Ammon's horn (tissue), 1 donor: ENCODE measurements around the gene KIF18B.

Source experiments
- DNase-seq: peaks from one replicate; pipeline ENCODE4 v3.0.0-alpha.2; 2016; ENCODE audit warnings: low spot score

KIF18B gene

DNA sequence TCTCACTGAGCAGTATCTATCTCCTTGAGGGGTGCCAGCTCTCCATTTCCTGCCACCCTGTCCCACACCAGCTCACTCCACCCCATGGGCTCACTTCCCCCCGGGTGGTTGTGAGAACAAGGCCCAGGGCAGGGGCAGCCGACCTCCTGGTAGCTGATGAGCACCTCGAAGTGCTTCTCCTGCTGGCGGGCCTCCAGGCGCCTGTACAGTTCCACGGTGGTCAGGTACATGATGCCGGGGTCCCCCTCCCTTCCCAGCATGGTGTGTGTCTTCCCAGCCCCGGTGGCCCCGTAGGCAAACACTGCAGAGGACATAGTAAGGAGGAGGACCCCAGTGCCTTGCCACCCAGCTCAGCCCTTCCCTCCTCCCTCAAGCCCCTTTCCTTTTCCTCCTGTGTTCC, 12.5 kb downstream of the KIF18B start:
- no peak for DNase-seq

DNA sequence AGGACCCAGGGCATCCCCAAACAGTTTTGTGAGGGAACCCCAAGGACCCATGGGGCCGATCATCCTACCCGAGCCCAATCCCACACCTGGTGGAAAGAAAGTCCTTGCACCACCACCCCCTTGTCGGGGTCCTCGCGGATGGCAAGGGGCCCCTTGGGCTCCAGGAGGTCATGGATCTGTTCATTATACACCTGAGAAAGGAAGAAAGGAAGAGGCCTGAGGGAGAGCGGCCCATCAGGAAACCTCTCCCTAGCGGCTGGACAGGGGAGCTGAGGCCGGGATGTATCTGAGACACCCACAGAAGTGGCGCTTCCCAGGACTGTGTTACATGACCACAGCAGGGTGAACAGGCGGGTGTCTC, 12.8 kb downstream of the KIF18B start:
- DNase-seq = no peak

DNA sequence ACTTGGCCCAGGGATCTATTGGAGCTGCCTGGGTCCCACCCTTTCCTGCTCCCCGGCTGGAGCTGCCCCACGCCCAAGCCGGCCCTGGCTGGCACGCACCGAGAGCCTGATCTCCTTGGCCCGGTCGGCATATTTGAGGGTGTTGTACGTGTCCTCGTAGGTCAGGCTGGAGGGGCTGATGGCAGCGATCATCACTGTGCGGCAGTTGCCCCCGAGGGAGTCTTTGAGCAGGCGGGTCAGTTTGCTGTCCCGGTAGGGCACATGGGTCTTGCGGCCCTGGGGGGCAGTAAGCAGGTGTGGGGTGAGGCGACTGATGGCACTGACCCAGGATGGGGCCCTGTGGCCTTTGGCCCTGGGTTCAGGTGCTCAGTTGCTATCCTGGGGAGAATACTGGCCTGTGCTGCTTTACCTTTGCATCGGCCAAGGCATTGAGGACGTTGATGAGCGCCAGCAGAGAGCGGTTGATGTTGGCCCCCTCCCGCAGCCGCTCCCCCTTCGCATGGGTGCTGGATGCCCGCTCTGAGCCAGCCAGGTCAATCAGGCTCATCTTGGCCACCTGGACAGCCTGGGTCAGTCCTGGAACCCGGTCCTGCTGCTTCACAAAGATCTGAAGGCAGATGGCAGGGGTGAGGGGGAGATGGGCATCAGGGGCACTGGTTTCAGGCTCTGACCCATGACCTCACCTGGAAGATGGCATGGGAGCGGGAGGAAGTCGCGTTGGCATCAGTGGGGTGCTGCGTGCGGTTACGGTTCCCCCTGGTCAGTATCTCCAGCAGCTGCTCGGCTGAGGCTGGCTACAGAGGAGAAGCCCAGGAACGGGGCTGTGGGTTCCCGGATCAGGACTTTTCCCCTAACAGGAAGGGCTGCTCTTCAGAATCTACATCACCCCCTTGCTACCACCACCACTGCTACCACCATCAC, 13.5 kb downstream of the KIF18B start:
- no peak for DNase-seq

DNA sequence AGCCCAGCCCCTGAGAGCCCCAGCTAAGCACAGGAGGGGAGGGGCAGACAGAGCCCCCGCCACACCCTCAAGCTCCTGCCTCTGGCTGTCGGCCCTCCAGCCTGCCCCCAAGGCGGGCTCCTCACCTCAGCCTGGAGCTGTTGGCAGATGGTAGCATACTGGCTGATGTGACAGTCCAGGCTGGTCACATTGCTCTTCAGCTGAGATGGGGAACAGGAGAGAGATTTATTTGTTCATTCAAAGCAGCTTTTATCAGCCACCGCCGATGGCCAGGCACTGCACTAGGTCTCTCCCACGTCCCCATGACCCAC, 14.8 kb downstream of the KIF18B start:
- DNase-seq = no peak

DNA sequence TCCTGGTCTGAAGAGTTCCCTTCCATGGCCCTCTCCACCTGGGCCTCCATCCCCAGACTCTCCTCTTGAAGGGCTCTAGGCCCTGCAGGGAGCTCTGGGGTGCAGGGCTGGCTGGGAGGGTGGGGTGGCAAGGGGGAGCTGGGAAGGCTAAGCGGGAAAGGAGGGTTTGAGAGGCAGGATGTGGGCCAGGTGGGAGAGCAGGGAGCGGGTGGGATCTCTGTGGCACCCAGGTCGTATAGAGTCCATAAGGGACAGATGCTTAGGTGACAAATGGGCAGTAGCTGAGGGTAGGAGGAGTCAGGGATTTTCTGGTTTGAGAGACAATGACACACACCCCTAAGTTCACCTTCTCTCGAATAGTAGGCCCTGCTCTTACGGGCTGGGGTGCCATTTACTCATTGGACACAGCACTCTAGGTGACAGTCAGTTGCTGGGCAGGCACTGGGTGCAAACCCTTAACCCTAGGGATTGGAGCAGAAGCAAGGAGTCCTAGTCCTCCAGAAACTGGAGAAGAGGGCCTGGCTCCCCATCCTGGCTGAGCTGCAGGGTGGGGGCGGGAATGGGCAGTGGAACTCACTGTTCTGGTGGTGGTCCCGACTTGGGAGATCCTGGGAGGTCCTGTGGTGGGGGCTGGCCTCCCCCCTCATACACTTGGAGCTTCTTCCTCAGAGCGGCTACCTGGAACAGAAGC, 15.3 kb downstream of the KIF18B start:
- DNase-seq = no peak

DNA sequence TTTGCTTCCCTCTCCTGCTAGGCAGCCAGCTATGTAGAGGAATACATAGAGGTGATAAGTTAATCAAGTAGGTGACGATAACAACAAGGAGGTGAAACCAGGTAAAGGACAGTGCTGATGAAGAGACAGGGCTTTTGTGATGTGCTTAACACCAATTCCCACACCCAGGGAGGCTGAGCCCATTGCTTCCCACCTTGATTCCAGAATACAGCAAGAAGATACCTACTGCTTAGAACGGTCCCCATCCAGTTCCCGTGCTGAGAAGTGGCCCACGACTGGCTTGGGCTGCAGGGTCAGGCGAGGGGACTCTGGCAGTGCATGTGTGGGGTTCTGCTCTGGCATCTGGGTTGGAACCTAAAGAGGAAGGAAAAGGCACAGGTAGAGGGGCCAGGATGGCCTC, 16.2 kb downstream of the KIF18B start:
- no peak for DNase-seq

DNA sequence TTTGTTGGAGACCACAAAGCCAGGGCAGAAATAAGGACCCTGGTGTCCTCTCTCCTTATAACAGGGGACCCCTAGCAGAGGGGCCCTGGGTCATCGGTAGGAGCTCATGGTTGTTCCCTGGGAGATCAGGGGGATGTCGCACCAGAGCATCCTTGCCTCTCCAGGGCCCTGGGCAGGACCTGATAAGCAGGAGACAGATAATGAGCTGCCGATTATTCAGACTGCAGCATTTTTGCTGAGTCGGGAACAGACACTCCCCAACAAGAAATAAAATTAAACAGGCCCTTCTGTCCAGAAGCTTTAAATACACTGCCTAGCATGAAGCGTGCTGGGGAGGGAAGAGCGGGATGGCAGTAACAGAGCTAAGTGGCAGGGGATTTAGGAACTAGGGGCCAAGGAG, 16.9 kb downstream of the KIF18B start:
- DNase-seq = no peak

DNA sequence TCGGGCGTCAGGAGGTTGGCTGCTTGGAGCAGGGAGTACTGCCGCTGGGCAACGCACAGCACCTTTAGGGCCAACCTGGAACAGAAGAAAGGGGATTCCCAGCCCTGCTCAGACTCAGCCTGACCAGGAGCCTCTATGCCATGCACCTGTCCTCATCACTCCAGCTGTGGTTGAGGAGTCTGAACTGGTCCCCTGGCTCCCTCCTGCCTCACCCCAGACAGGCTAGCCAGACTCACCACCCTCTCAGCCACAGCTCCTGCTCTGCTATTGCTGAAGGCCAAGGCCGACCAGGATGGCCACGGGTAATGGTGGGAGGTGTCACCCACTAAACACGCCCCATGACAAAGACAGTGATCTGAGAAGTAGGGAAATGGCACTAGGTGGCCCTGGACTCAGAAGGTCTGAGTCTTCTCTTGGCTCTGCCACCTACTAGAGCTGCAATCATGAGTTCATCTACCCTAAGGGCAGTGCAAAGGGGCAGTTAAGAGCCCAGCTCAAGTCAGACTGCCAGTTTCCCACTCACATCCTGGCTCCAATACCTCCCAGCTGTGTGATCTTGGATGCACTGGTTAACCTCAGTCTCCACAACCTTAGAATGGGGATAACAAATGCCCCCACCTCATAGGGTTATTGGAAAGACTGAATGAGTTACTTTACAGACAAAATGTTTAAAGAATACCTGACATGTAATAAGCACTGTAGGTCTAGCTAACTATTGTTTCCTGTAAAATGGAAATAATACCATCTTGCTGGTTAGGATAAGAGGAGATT, 18.4 kb downstream of the KIF18B start:
- no peak for DNase-seq

DNA sequence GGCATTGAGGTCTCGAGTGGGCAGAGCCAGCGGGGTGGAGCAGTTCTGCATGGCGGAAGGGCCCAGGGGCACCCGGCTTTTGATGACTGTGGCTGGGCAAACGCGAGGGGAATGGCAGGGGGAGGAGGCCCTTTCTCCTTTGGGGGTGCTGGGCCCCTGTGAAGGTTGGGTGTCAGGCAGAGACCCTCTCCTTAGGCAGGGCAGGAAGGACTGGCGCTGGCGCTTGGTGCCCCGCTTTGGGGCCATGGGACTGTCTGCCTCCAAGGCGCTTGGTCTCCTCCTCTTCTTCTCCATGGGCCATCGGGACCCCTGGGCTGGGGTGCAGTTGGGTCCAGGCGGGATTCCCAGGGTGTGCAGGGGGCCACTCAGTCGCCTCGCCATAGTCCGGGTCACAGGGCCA, 19.4 kb downstream of the KIF18B start:
- DNase-seq = no peak

DNA sequence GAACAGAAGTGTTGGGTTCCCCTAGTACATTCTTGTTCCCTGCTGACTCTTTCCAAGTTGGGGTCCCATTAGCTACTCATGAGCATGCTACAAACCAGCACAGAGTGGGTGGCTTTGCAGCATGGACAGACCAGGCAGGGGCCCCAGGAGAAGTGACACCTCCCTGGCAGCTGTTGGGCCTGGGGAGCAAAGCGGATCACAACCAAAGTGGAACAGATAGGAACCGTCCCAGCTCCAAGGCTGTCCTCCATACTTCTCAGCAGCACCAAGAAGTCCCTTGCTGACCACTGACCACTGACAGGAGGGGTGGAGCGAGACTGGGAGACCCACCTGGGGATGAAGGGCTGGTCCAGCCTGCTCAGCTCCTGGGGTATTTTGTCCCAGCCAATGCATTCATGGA, 19.9 kb downstream of the KIF18B start:
- DNase-seq = no peak

DNA sequence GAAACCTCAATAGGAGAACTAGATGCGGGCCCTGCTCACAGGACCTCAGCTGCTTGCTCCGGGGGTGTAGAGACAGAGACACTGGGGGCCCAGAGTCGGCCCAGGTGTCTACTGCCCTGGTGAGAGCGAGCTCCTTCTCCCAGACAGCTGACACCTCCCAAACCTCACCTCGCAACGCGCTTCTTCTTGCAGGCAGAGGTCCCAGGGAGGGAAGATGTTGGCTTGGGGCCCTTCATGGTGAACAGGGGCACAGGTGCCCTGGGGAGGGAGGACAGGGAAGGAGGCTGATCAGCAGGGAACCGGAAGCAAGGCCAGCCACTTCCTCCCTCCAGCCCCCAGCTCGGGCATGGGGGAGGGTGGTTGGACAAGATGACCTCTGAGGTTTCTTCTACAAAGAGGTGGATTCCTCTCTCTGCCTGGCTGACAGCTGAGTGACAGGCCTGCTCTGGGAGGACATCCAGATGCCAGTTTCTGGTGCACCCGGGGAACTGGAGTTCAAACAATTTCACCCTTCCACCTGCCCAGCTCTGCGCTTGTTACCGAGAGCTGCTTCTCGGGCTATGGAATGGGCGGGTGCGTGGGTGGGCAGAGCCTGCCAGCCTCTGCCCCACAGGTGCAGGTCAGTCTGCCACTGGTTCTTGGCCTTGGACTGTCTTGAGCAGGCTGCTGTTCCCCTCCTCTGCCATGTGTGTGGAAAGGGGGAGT, 20.6 kb downstream of the KIF18B start:
- no peak for DNase-seq

DNA sequence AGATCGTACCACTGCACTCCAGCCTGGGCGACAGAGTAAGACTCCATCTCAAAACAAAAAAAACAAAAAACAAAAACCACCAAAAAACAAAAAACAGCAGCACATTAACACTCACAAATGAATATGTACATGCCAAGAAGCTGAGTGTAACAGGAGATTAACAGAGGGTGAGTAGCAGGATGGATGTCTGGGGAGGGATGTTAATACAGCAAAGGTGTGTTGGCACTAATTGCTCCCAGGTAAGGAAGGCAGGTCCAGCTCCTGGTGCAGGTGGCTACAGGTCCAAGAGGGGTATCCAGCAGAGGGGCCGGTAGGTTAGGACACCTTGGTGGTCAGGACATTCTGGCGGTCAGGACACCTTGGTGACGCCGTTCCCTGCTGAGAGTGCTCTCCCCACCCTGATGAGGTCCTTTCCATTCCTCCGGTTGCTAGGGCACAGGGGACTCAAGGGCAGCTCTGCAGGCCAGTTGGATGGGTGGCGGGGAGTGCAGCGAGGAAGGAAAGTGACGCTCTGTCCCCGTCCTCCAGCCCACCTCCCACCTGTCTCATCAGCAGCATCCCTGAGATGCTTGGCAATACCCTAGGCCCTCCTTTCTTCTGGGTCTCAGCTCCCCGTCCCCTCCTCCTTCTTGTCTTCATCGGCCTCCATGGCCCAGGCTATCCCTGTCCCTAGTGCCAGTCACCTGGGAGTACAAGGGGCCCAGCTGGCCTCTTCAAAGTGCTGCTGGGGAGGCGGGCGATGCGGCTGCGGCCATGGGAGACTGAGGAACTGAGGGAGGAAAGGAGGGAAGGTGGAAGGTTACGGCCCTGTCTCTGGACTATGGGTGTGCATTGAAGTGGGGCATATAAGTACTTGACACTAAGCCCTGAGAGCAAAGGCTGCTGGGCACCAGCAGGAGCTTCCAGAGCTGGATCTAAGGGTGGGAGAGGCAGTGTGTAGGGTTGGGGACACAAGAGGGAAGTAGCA, 21.6 kb downstream of the KIF18B start:
- no peak for DNase-seq

DNA sequence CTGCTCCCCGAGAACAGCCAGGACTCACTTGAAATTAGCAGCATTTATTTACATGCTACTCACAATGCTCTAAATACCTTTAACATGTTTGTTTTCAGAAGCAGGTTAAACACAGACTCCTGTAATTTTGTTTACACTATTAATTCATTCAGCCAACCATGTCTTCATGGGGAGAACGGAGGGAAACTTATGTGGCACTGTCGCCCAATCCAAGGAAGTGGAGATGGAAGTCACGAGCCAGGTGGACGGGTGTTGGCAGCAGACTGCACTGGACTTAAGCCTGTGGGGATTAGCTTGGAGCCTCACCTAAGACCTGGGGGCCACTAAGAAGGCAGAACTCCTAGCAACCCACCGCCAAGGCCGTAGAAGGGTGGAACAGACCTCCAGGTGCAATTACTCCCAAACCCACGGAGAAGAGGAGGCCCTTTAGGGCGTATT, 23.4 kb downstream of the KIF18B start:
- DNase-seq = no peak

DNA sequence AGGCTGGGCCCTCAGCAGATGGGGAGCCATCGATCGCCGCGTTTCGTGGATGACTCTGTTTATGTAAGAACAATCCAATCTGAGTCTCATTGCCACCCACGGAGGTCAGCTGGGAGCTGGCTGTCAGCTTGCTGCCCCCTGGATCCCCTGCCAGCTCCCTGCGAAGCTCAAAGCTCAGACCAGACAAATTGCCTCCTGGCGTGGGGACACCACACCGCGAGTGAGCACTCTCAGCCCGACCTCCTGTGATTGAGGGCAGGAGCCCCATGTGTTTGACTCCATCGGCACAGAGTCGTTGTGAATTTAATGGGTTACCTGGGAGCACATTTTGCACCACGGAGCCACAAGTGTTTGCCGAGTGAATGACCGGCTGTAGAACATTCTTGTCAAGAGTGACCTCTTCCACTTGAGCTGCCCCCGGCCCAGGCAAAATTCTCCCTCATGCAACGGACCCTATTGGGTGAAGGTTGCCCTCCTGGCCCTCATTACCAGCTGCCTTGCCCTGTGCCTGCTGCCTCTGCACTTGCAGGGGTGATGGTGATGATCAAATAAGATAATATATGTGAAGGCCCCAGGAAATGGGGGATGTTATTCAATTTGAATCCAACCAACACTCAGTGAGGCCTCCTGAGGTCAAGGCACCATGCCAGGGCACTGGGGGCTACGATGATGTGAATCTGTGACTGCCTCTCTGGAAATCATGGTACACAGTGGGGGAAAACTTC, 24.7 kb downstream of the KIF18B start:
- no peak for DNase-seq

DNA sequence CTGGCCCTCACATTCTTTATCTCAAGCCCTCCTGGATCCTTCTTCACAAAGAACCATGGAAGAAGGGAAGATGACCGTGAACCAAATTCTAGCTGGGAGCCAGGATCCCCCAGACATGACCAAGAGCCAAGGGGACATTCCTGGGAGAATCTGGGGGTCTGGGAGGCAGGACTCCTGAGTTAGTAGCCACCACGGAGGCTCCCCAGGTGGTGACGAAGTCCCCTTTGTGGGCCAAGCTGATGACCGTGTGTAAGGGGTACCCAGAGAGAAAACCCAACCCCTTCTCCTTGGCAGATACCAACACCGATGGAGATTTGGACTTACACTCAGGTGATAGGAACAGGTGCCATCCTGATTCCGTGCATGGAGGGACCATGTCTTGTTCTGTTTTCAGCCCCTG, 25.4 kb downstream of the KIF18B start:
- no peak for DNase-seq

DNA sequence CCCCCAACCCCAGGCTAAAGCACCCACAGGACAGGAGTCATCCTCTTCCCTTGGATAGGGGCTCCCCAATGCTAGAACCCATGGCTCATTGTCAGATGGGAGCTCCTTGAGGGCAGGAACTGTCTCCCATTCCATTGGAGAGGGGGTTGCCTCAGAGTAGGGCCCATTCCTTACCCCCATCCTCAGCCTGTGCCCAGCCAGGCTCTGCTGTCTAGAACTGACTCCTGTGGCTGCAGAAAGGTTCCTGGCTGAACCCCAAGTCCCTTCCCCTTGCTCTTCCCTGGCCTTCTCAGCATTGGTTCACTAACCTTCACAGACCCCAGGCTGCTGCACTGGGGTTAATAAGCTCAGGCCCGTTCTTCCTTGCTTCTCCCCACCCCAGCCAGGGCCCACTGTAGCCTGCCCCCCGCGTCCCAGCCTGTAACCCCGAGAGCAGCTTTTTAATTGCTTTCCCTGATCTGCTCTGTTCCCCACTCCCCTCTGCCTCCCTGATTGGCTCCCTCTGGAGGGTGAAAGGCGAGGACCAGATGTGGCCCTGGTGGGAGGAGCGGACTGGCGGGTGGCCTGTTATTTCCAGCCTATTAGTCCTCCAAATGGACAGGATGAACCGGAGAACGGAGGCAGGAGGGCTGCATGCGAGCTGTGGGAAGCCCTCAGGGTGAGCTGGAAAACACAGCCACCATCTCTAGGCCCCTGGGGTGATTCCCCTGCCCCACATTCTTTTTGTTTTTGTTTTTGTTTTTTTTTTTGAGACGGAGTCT, 26.3 kb downstream of the KIF18B start:
- no peak for DNase-seq

DNA sequence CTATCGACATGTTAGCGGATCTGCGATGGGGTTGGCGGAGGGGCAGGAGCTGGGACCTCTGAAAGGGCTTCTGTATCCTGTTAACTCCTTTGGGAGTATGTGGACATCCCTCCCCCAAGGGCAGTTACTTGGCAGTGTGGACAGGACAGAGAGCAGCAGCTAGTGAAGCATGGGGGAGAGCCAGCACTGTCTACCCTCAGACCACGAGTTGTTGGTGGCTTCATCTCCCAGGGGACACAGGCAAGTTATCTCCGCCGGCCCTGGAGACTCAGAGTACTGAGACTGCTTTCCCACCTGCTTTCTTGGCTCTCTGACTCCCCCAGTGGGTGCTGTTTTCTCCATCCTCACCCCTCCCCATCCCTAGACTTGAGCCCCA, 27.0 kb downstream of the KIF18B start:
- no peak for DNase-seq

DNA sequence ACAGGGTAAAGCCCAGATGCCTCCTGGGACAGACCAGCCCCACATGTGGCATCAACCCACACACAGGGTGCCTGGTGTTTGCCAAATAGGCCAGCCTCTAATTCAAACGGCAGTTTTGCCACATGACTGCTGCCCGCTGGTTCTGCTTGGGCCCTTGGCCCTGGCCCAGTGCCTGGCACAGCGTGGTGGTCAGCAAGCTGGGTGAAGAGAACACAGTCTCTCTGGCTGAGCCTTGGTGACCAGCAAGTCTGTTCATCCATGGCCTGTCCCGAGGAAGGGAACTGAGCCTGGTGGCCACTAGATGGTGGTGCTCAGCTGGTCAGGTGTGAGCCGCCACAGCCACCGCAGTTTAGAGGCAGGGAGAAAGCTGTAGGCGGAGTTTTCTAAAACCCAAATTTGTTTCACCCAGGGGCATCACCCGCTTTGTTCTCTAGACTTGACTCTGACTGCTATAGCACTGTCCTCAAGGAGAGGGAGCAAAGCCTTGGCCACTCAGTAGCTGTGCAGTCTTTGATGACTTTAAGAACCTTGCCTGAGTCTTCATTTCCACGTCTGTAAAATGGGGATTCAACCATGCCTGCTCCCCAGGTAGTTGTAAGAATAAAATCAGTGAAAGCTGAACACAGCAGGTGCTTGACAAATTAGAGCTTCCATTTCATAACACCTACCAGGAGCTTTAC, 27.5 kb downstream of the KIF18B start:
- DNase-seq = peak; percentile 93

DNA sequence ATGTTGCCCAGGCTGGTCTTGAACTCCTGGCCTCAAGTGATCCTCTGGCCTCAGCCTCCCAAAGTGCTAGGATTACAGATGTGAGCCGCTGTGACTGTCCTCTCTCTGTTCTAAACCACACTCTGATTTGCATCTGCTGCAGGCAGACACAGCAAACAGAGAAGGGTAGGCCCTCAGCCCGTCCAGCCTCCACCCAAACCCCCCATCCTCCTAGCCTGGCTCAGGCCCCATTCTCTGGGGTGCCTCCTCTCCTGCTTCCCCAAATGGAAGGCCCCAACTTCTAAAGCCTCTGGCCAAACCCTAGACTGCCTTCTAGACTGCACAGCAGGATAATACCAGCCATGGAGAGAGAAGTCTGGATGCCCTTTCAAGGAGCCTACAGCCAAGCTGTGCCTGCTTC, 28.2 kb downstream of the KIF18B start:
- DNase-seq = no peak
